CD4-positive, alpha-beta T cell (primary cell): ENCODE data around the gene MTCL1. TPM values are rescaled to one million over a fixed set of nuclear protein-coding genes. Genes with fewer than 3 reads are reported as not detected.

ENCODE experiments used
- ATAC-seq: fragments of 200-7000 bp; cut with Tn5 transposase; one replicate; pipeline ENCODE4 v1.10.0; 2022; ENCODE audit warnings: mild to moderate bottlenecking; ENCODE audit not compliant: poor library complexity
- CTCF ChIA-PET: fragments of 350-600 bp; sonication (Branson Sonifier 250); formaldehyde crosslinking; loops from one replicate; lab custom pipeline; 2021; ENCODE audit warnings: antibody characterized with exemption, inconsistent platforms; lab: Charles Lee
- POLR2A ChIA-PET: fragments of 350-600 bp; sonication (Branson Sonifier 250); formaldehyde crosslinking; loops from one replicate; lab custom pipeline; 2021; ENCODE audit warnings: antibody characterized with exemption, inconsistent platforms; lab: Charles Lee
- DNase-seq, 14 experiments: peaks; one replicate each; pipeline ENCODE4 v3.0.0-alpha.2; 2013 to 2020; ENCODE audit warnings: mixed read lengths in 2 of 14
- H3K27ac ChIP-seq, 2 donors: one replicate each; pipeline versions ENCODE4 v1.5.1 to v1.7.0; 2013; ENCODE audit warnings: low read length in 2 of 2, low read depth in 1 of 2, mild to moderate bottlenecking in 1 of 2
- H3K27me3 ChIP-seq, 2 experiments: 1 replicate in 1 of 2; 2 replicates in 1 of 2; pipeline versions ENCODE4 v1.6.1 to v1.7.0; 2013; ENCODE audit warnings: low read length in 2 of 2, control low read depth in 1 of 2, mild to moderate bottlenecking in 1 of 2, moderate library complexity in 1 of 2; ENCODE audit not compliant: insufficient read depth in 2 of 2, control insufficient read depth in 1 of 2
- H3K36me3 ChIP-seq: one replicate; pipeline ENCODE4 v1.6.1; 2013; ENCODE audit warnings: low read length, control low read depth; ENCODE audit not compliant: insufficient read depth
- H3K4me1 ChIP-seq: one replicate; pipeline ENCODE4 v1.6.1; 2013; ENCODE audit warnings: low read length, control low read depth; ENCODE audit not compliant: insufficient read depth
- H3K4me3 ChIP-seq: one replicate; pipeline ENCODE4 v1.5.1; 2013; ENCODE audit warnings: mild to moderate bottlenecking, low read length, moderate library complexity
- H3K9me3 ChIP-seq, 2 experiments: 1 replicate in 1 of 2; 2 replicates in 1 of 2; pipeline versions ENCODE4 v1.6.1 to v1.7.0; 2013; ENCODE audit warnings: low read length in 2 of 2, mild to moderate bottlenecking in 2 of 2, control low read depth in 1 of 2, moderate library complexity in 1 of 2; ENCODE audit not compliant: control insufficient read depth in 1 of 2, insufficient read depth in 1 of 2
- H3K27ac Mint-ChIP-seq: one replicate; pipeline ENCODE4 v1.8.0; 2020; ENCODE audit warnings: mixed read lengths
- H3K27me3 Mint-ChIP-seq: one replicate; pipeline ENCODE4 v1.8.0; 2021; ENCODE audit warnings: mixed read lengths
- H3K36me3 Mint-ChIP-seq: one replicate; pipeline ENCODE4 v1.8.0; 2021; ENCODE audit warnings: low read depth, mixed read lengths
- H3K4me1 Mint-ChIP-seq: one replicate; pipeline ENCODE4 v1.8.0; 2021; ENCODE audit warnings: low read depth, mixed read lengths
- H3K4me3 Mint-ChIP-seq: one replicate; pipeline ENCODE4 v1.8.0; 2020; ENCODE audit warnings: mild to moderate bottlenecking, mixed read lengths
- H3K9me3 Mint-ChIP-seq: one replicate; pipeline ENCODE4 v1.8.0; 2020; ENCODE audit warnings: mixed read lengths
- CTCF ChIP-seq: fragments of 200-600 bp; IDR thresholded peaks from one replicate; pipeline ENCODE4 v1.8.0; 2022; ENCODE audit warnings: antibody characterized with exemption, mild to moderate bottlenecking
- intact Hi-C, 2 experiments: fragments of 100-400 bp; cut with DNase I in 1 of 2; cut with micrococcal nuclease in 1 of 2; formaldehyde crosslinking; loops; one replicate each; pipeline versions ENCODE4 v1.15.1 to v1.9.0; 2023 to 2025; cut with DNase I, micrococcal nuclease
- total RNA-seq, 174 experiments: library from RNA in 2 of 174; stranded (reverse) in 2 of 174; gene quantifications; one replicate each; pipeline ENCODE4 v1.2.3 and lab custom pipeline; 2021 to 2026

MTCL1 gene
- total RNA-seq, 2 experiments from 2014 or later, result 0.11 to 0.55 TPM

DNA sequence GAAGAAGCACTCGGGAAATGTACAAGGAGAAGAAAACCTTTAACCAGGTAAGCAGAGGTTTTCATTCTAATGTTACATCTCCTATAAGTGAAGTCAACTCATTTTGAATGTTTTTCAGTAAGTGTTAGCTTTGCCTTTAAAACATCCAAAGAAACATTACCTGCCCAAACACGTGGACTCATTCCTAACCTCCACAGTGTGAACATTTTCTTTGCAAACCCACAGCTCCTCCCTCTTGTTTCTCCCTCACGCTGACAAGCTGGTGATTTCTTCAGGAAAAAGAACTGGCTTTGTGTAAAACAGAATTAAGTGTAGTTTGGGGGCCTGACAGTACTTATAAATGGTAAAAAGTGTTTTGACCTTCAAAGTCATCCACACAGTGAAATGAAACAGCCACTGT lies 72.5 kb downstream of the MTCL1 start:
- Histone ChIP-seq H3K27me3 (peaks cover 0 to 2% of the 10 kb centered on the region in 2 experiments), H3K36me3 (no peaks in the 10 kb centered on the region), H3K9me3 (no peaks in the 10 kb centered on the region), H3K27ac (no peak overlapping the region), H3K4me1 (no peaks in the 10 kb centered on the region), H3K4me3 (no peak overlapping the region)
- Mint-ChIP-seq H3K4me3 (no peak overlapping the region), H3K27ac (no peak overlapping the region), H3K4me1 (no peaks in the 10 kb centered on the region), H3K9me3 (no peaks in the 10 kb centered on the region), H3K36me3 (no peaks in the 10 kb centered on the region), H3K27me3 (peaks cover 9% of the 10 kb centered on the region)
- TF ChIP-seq CTCF, result no peak
- ATAC-seq (no peak), DNase-seq (no peak)
- ChIA-PET POLR2A (no interaction called here), CTCF (no interaction called here)
- intact Hi-C loops, result no loop called here

DNA sequence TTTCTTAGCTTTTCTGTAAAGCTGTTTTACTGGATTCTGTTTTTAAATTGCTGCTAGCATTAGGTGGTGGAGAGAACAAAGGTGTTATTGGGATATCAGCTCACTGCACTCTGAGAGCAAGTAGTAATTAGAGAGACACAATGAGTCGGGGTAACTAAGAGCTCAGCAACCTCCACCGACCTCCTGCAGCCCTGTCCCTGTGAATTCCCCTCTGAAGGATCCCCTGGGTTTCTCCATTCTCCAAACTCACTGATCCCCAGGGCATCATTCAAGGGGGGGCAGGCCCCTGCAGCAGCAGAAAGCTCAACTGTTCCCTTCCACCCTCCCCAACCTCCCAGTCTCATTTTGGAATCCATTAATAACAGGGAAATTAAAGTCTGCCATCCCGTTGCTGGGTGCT lies 73.0 kb downstream of the MTCL1 start:
- H3K36me3 Mint-ChIP-seq, result no peaks in the 10 kb centered on the region
- Histone ChIP-seq H3K4me1 (no peaks in the 10 kb centered on the region), H3K4me3 (no peak overlapping the region), H3K9me3 (no peaks in the 10 kb centered on the region), H3K27ac (no peak overlapping the region), H3K36me3 (no peaks in the 10 kb centered on the region), H3K27me3 (peaks cover 0 to 2% of the 10 kb centered on the region in 2 experiments)
- H3K4me1 Mint-ChIP-seq, result no peaks in the 10 kb centered on the region
- H3K4me3 Mint-ChIP-seq, result no peak overlapping the region
- intact Hi-C loops, result no loop called here
- H3K27me3 Mint-ChIP-seq, result peaks cover 9% of the 10 kb centered on the region
- no peak for TF ChIP-seq CTCF
- DNase-seq (no peak), ATAC-seq (no peak)
- ChIA-PET CTCF (no interaction called here), POLR2A (no interaction called here)
- no peaks in the 10 kb centered on the region for H3K9me3 Mint-ChIP-seq
- H3K27ac Mint-ChIP-seq, result no peak overlapping the region

GRCh38 chr18:8778824-8779223 lies 73.5 kb downstream of the MTCL1 start:
- TF ChIP-seq CTCF, result no peak
- Mint-ChIP-seq H3K27ac (no peak overlapping the region), H3K27me3 (peaks cover 9% of the 10 kb centered on the region), H3K9me3 (no peaks in the 10 kb centered on the region), H3K4me3 (no peak overlapping the region), H3K36me3 (no peaks in the 10 kb centered on the region), H3K4me1 (no peaks in the 10 kb centered on the region)
- ChIA-PET POLR2A (no interaction called here), CTCF (no interaction called here)
- H3K36me3 ChIP-seq, result no peaks in the 10 kb centered on the region
- ATAC-seq (no peak), DNase-seq (no peak)
- no peaks in the 10 kb centered on the region for H3K9me3 ChIP-seq
- peaks cover 0 to 2% of the 10 kb centered on the region in 2 experiments for H3K27me3 ChIP-seq
- H3K4me3 ChIP-seq, result no peak overlapping the region
- intact Hi-C loops, result no loop called here
- no peaks in the 10 kb centered on the region for H3K4me1 ChIP-seq
- H3K27ac ChIP-seq, result no peak overlapping the region
